Hepatocyte (in vitro differentiated cells): ENCODE data around the gene LYPD5.

Experiments used
- EZH2 ChIP-seq: fragments of 200-600 bp; sonication (generic); IDR thresholded peaks from 2 replicates; pipeline ENCODE4 v1.6.1; 2016; ENCODE audit warnings: antibody characterized with exemption, mild to moderate bottlenecking, borderline replicate concordance
- TF ChIP-seq, protein P1 (sequence below): fragments of 200-600 bp; sonication (generic); IDR thresholded peaks from 2 replicates; pipeline ENCODE4 v1.5.1; 2016; ENCODE audit warnings: antibody characterized with exemption, mild to moderate bottlenecking; ENCODE audit not compliant: poor library complexity

DNA sequence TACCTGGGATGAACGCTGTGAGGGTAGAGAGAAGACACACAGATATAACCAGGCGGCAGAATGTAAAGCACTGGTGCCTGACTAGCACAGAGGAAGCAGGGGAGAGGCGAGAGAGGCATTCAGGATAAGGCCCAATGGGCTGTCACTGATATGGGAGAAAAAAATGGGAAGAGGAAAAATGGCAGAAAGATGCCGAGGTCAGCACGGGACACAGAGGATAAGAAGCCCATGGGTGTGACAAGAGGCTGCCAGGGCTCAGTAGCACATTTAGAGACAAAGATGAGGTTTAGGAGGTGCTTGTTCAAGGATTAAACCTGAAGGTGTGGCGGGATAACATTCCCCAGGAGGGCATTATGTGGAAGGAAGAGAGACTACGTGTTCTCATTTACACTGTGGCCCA is 53.1 kb downstream of the LYPD5 start:
- TF ChIP-seq, protein P1, sequence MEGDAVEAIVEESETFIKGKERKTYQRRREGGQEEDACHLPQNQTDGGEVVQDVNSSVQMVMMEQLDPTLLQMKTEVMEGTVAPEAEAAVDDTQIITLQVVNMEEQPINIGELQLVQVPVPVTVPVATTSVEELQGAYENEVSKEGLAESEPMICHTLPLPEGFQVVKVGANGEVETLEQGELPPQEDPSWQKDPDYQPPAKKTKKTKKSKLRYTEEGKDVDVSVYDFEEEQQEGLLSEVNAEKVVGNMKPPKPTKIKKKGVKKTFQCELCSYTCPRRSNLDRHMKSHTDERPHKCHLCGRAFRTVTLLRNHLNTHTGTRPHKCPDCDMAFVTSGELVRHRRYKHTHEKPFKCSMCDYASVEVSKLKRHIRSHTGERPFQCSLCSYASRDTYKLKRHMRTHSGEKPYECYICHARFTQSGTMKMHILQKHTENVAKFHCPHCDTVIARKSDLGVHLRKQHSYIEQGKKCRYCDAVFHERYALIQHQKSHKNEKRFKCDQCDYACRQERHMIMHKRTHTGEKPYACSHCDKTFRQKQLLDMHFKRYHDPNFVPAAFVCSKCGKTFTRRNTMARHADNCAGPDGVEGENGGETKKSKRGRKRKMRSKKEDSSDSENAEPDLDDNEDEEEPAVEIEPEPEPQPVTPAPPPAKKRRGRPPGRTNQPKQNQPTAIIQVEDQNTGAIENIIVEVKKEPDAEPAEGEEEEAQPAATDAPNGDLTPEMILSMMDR, result no peak
- no peak for TF ChIP-seq EZH2
